Stimulated activated CD4-positive, alpha-beta T cell treated with anti-CD3 and anti-CD28 coated beads, TNF-alpha, amount 100 ng/mL, for 48 hours (primary cell): ENCODE measurements around the gene MAGEA6.

Experiments used
- DNase-seq, 3 donors: peaks; one replicate each; pipeline ENCODE4 v3.0.0-alpha.2; 2020; ENCODE audit warnings: low read depth in 3 of 3

The MAGEA6 gene

GRCh38 chrX:152733261-152733975 is 36.1 kb downstream of the MAGEA6 start, which contains the start of the genes CSAG1 and MAGEA12:
Gene CSAG1 (minus strand): TSS chrX:152733721. CDS start chrX:152732460, 1,261 bp downstream.
Gene MAGEA12 (plus strand): TSS chrX:152733757. CDS start chrX:152736162, 2,405 bp downstream.
- no peak for DNase-seq

GRCh38 chrX:152725409-152725808 is 44.1 kb downstream of the MAGEA6 start:
- no peak for DNase-seq
